Testis (tissue), 5 donors: ENCODE results near the gene CC2D1B. TPM values are rescaled to one million over a fixed set of nuclear protein-coding genes. Genes with fewer than 3 reads are reported as not detected.

Experiments used
- DNase-seq: peaks from one replicate; pipeline ENCODE4 v3.0.0-alpha.2; 2019
- H3K27ac ChIP-seq, 2 donors: fragments of 200-600 bp; sonication (generic); one replicate each; pipeline ENCODE4 v1.5.1; 2019
- H3K27me3 ChIP-seq: fragments of 200-600 bp; sonication (generic); one replicate; pipeline ENCODE4 v1.5.1; 2019
- H3K36me3 ChIP-seq: fragments of 200-600 bp; sonication (generic); one replicate; pipeline ENCODE4 v1.5.1; 2017; ENCODE audit warnings: low read depth; ENCODE audit errors: missing control alignments
- H3K4me1 ChIP-seq: fragments of 200-600 bp; sonication (generic); one replicate; pipeline ENCODE4 v1.5.1; 2019
- H3K4me3 ChIP-seq, 2 donors: fragments of 200-600 bp; sonication (generic); one replicate each; pipeline ENCODE4 v1.5.1; 2017 to 2019
- H3K9me3 ChIP-seq: fragments of 200-600 bp; sonication (generic); one replicate; pipeline ENCODE4 v1.5.1; 2017
- POLR2A ChIP-seq: fragments of 450-650 bp; IDR thresholded peaks from one replicate; pipeline ENCODE4 v1.6.1; 2017; ENCODE audit warnings: antibody characterized with exemption, mild to moderate bottlenecking, moderate library complexity
- WGBS, 2 donors: methylation state at CpG; one replicate each; pipeline ENCODE4 v1.1.5; 2018; 5-methylcytosine and 5-hydroxymethylcytosine counted together
- intact Hi-C: fragments of 100-400 bp; cut with DNase I; formaldehyde crosslinking; loops from one replicate; pipeline ENCODE4 v1.15.1; 2023; ENCODE audit warnings: low total_unique reads
- long read RNA-seq, 2 donors: transcript quantifications; one replicate each; lab custom pipeline, GENCODE V29; 2026
- polyA plus RNA-seq: library from polyadenylated mRNA; stranded (reverse); fragments of 350-450 nt; fragmentation: Illumina TruSeq; extraction: RNeasy Lipid Tissue Mini Kit (QIAGEN cat#74804); gene quantifications from one replicate; pipeline ENCODE4 v1.2.3, GENCODE V29; 2014; ENCODE audit warnings: low read depth, low replicate concordance; ENCODE audit not compliant: insufficient read depth
- total RNA-seq, 2 donors: library from RNA; depleted of rRNA; stranded (reverse); fragments of >200 nt; gene quantifications; one replicate each; pipeline ENCODE4 v1.2.3, GENCODE V29; 2016
- TF ChIP-seq, protein P1 (sequence below), 3 experiments: fragments of 450-650 bp in 2 of 3; fragments of 200-600 bp in 1 of 3; sonication (generic) in 1 of 3; IDR thresholded peaks; one replicate each; pipeline ENCODE4 v1.5.1; 2016 to 2019; ENCODE audit warnings: antibody characterized with exemption in 3 of 3, mild to moderate bottlenecking in 2 of 3, moderate library complexity in 1 of 3

The CC2D1B gene, protein sequence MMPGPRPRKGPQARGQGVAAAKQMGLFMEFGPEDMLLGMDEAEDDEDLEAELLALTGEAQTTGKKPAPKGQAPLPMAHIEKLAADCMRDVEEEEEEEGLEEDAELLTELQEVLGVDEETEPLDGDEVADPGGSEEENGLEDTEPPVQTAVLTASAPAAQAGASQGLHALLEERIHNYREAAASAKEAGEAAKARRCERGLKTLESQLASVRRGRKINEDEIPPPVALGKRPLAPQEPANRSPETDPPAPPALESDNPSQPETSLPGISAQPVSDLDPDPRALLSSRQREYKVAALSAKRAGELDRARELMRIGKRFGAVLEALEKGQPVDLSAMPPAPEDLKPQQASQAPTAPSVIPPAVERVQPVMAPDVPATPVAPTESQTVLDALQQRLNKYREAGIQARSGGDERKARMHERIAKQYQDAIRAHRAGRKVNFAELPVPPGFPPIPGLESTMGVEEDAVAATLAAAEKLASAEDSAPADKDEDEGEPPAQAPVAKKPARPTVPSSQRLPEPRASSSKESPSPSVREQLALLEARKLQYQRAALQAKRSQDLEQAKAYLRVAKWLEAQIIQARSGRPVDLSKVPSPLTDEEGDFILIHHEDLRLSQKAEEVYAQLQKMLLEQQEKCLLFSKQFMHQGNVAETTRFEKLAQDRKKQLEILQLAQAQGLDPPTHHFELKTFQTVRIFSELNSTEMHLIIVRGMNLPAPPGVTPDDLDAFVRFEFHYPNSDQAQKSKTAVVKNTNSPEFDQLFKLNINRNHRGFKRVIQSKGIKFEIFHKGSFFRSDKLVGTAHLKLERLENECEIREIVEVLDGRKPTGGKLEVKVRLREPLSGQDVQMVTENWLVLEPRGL
- total RNA-seq (10 to 100 TPM; 51.0 to 62.0 TPM), polyA plus RNA-seq (37.0 TPM)
- long read RNA-seq, donor 1, partial matches to known transcripts: 0 of 2 reads
- long read RNA-seq, donor 1, other reads (novel, unspliced or antisense): 0 of 2 reads
- long read RNA-seq, donor 2, partial matches to known transcripts: 0 of 2 reads
- long read RNA-seq, donor 2, other reads (novel, unspliced or antisense): 0 of 2 reads

DNA sequence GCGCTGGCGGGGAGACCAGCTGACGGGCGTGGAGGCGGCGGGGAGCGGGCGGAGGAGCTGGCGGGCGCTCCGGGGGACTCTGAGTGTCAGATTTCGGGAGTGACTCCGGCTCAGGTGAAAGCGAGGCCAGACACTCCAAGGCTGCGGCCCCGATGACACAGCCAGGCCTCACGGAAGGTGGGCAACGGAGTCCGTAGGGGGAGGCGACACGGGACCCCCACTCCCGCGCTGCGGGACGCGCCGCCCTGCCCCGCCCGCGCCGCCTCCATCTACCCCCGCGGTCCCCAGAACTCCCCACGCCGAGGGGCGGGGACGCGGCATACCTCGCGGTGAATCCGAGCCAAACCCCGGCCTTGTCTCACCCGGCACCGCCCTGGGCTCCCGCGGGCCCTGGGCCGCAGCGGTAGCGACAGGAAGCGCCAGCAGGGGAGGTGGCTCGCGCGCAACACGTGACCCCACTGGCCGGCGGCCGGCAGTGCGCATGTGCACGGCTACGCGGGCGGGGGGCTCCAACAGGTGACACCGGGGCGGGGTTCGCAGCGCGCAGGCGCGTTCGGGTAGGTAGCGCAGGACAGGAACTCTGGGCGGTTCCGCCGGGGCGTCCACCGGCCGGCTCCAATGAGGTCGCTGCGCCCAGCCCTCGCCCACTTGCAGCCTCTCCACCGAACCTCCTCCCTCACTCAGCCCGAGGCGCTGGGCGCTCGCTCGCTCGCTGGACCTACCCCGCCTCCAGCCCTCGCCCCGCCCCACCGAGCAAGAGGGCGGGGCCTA lies at the start of gene CC2D1B:
Gene CC2D1B (minus strand): TSS at position 460 of the 771 bp plus-strand sequence. CDS start 1,585 bp downstream, outside the sequence.
- Histone ChIP-seq H3K4me3 (peak within 1 kb of the TSS; percentile 96 to 98), H3K4me1 (peaks cover 9% of the 10 kb centered on the region), H3K36me3 (no peaks in the 10 kb centered on the region), H3K27ac (peak within 1 kb of the TSS; percentile 90 to 94), H3K9me3 (no peaks in the 10 kb centered on the region), H3K27me3 (no peaks in the 10 kb centered on the region)
- intact Hi-C loops: no loop called here
- peak; percentile 98 for DNase-seq
- 0% methylated on average over 17 to 57 of the region's 92 CpGs for WGBS, 2 donors
- peak; percentile 10 for TF ChIP-seq POLR2A
- TF ChIP-seq, protein P1, sequence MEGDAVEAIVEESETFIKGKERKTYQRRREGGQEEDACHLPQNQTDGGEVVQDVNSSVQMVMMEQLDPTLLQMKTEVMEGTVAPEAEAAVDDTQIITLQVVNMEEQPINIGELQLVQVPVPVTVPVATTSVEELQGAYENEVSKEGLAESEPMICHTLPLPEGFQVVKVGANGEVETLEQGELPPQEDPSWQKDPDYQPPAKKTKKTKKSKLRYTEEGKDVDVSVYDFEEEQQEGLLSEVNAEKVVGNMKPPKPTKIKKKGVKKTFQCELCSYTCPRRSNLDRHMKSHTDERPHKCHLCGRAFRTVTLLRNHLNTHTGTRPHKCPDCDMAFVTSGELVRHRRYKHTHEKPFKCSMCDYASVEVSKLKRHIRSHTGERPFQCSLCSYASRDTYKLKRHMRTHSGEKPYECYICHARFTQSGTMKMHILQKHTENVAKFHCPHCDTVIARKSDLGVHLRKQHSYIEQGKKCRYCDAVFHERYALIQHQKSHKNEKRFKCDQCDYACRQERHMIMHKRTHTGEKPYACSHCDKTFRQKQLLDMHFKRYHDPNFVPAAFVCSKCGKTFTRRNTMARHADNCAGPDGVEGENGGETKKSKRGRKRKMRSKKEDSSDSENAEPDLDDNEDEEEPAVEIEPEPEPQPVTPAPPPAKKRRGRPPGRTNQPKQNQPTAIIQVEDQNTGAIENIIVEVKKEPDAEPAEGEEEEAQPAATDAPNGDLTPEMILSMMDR (IDR thresholded peaks at IDR 0.05): peak in 2 of 3 experiments; percentile 45 to 47

DNA sequence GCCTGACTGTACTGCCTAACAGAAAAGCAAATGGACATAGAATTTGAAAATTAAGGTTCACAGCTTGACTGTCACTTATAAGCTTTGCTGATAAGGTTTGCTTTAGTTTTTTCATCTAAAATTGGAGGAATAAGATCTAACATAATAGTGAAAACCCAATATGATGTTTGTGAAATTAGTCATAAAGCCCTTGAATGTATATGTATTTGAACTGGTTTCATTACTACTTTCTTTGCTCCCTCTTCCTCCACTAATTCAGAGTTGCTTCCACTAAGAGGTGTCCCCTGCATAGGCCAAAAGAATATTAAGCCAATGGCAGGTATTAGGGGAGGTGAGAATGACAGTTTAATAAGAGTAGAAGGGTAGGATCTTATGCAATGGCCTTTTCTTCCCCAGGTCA lies 48.9 kb upstream of the CC2D1B start:
- H3K9me3 ChIP-seq: no peaks in the 10 kb centered on the region
- intact Hi-C loops: no loop called here
- no peaks in the 10 kb centered on the region for H3K27me3 ChIP-seq
- TF ChIP-seq, protein P1 (IDR thresholded peaks at IDR 0.05): no peak
- no peak for TF ChIP-seq POLR2A
- no peak overlapping the region for H3K4me3 ChIP-seq
- no peaks in the 10 kb centered on the region for H3K4me1 ChIP-seq
- H3K27ac ChIP-seq: no peak overlapping the region
- H3K36me3 ChIP-seq: no peaks in the 10 kb centered on the region
- no peak for DNase-seq

DNA sequence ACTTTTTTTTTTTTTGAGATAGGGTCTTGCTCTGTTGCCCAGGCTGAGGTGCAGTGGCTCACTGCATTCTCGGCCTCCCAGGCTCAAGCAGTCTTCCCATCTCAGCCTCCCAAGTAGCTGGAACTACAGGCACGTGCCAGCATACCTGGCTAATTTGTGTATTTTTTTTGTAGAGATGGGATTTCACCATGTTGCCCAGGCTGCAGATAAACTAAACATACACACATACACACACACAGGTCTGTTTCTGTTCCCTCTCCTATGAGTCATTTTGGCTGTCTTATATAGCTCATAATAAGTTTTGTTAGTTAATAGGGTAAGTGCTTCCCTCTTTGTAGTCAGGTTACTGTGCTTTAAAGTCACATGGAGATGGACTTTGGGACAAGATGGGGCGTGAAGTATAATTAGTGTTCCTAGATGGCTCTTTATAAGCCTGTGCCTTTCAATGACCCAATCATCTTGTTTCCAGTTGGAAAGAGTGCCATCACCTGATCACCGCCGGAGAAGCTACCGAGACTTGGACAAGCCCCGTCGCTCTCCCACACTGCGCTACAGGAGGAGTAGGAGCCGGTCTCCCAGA lies 47.5 kb upstream of the CC2D1B start:
- no peak for DNase-seq
- Histone ChIP-seq H3K27me3 (no peaks in the 10 kb centered on the region), H3K36me3 (no peaks in the 10 kb centered on the region), H3K9me3 (no peaks in the 10 kb centered on the region), H3K27ac (no peak overlapping the region), H3K4me1 (no peaks in the 10 kb centered on the region), H3K4me3 (no peak overlapping the region)
- intact Hi-C loops: no loop called here
- 94 to 97% methylated on average over 10 of the region's 10 CpGs for WGBS, 2 donors
- TF ChIP-seq, protein P1 (IDR thresholded peaks at IDR 0.05): no peak
- TF ChIP-seq POLR2A: no peak

DNA sequence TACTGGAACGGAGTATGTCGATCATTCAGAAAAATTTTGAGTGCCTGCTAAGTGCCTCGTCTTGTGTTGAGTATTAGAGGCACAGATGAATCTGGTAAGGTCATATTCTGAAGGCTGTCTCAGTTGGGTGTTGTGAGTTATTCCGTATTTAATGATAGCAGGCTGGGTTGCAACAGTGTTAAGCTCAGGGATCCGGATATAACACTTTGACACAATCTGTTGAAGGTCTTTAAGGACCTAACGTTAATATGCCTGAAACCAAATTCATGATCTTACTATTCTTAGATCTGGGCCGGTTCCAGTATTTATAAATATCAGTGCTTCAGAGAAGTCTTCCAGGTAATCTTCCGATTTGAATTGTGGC lies 39.0 kb upstream of the CC2D1B start:
- Histone ChIP-seq H3K9me3 (no peaks in the 10 kb centered on the region), H3K27ac (peak overlapping the region; percentile 91 to 95), H3K4me3 (peak overlapping the region; percentile 88 to 99), H3K36me3 (no peaks in the 10 kb centered on the region), H3K4me1 (peaks cover 18% of the 10 kb centered on the region), H3K27me3 (no peaks in the 10 kb centered on the region)
- WGBS, 2 donors: 2% methylated on average over 7 to 8 of the region's 8 CpGs
- intact Hi-C loops: no loop called here
- TF ChIP-seq, protein P1 (IDR thresholded peaks at IDR 0.05): peak in 2 of 3 experiments; percentile 2 to 10
- no peak for TF ChIP-seq POLR2A
- no peak for DNase-seq
